Endothelial cell of umbilical vein (primary cell): Measurements from ENCODE around the gene GSTM3.

Experiments
- GATA2 ChIP-seq: IDR thresholded peaks from 2 replicates; pipeline ENCODE4 v1.7.0; 2011; ENCODE audit warnings: low read depth, mild to moderate bottlenecking, moderate library complexity, mixed read lengths, low read length; ENCODE audit not compliant: insufficient read length, insufficient read depth
- POLR2A ChIP-seq: IDR thresholded peaks from 2 replicates; pipeline ENCODE4 v1.6.1; 2012; ENCODE audit warnings: low read depth, mild to moderate bottlenecking, control low read depth, low read length
- POLR2AphosphoS5 ChIP-seq: IDR thresholded peaks from 2 replicates; pipeline ENCODE4 v1.6.1; 2012; ENCODE audit warnings: low read depth, mild to moderate bottlenecking, control low read depth, low read length, moderate library complexity; ENCODE audit not compliant: insufficient read depth
- TF ChIP-seq, protein P1 (sequence below): IDR thresholded peaks from 2 replicates; pipeline ENCODE4 v1.6.1; 2011; ENCODE audit not compliant: insufficient read depth, insufficient read length

DNA sequence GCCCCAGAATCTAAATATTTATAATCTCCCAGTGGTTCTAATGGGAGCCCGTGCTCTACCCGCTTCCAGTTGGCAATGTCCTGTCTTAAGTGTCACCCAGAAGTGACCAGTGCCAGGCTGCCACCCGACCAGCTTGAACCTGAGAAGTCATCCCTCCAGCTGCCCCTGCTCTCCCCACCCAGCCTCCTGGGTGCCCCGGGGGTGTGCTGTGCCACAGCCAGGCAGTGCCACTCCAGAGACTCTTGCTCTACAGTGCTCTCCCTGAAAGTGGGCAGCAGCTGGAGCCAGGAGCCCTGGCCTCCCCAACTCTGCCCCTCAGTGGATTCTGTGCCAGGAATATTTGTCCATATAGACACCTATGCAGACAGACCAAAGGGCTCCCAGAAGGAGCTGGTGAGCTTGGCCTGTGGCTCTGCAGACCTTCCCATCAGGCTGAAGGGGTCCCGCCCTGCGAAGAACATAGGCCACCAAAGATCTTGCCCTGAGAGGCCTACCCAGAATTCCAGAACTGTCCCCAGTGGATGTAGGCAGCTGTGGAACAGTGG is 31.9 kb upstream of the GSTM3 start:
- TF ChIP-seq POLR2AphosphoS5 (no peak), GATA2 (no peak), POLR2A (no peak)
- TF ChIP-seq, protein P1, sequence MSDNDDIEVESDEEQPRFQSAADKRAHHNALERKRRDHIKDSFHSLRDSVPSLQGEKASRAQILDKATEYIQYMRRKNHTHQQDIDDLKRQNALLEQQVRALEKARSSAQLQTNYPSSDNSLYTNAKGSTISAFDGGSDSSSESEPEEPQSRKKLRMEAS: no peak
